ENCODE measurements around the gene ADAM23. TPM values are rescaled to one million over a fixed set of nuclear protein-coding genes. Genes with fewer than 3 reads are reported as not detected.
"Not testable (repeated sequence)": the region's sequence is repeated elsewhere in the genome, so short reads cannot be mapped to it uniquely, and the experiment has no call there.

ADAM23 gene
- total RNA-seq, result not detected

- ChIA-PET CTCF (no interaction called here), POLR2A (no interaction called here)
- DNase-seq (peak; percentile 40), ATAC-seq (peak; percentile 82)
- Mint-ChIP-seq H3K9me3 (ENCODE audit: insufficient read depth) (no peaks in the 10 kb centered on the region), H3K27ac (peak within 1 kb of the TSS; percentile 10), H3K4me1 (ENCODE audit: low read depth) (peaks cover 10% of the 10 kb centered on the region), H3K36me3 (ENCODE audit: low read depth) (no peaks in the 10 kb centered on the region), H3K4me3 (peak within 1 kb of the TSS; percentile 65), H3K27me3 (ENCODE audit: low read depth) (peaks cover 59% of the 10 kb centered on the region)
Observed at GRCh38 chr2:206442833-206443734, at the start of gene ADAM23. ADAM23 (plus strand) TSS chr2:206443532; CDS start chr2:206443867, 335 bp downstream.

- Mint-ChIP-seq H3K36me3 (ENCODE audit: low read depth) (no peaks in the 10 kb centered on the region), H3K9me3 (ENCODE audit: insufficient read depth) (no peaks in the 10 kb centered on the region), H3K27ac (no peak overlapping the region), H3K4me1 (ENCODE audit: low read depth) (no peaks in the 10 kb centered on the region), H3K4me3 (no peak overlapping the region), H3K27me3 (ENCODE audit: low read depth) (no peaks in the 10 kb centered on the region)
- ATAC-seq (no peak), DNase-seq (no peak)
- POLR2A ChIA-PET, result no interaction called here
- CTCF ChIA-PET, result no interaction called here
Observed at GRCh38 chr2:206396211-206396610, 47.1 kb upstream of the ADAM23 start.

GRCh38 chr2:206402956-206403569 is 40.3 kb upstream of the ADAM23 start:
- ATAC-seq; H3K27ac Mint-ChIP-seq; DNase-seq; H3K4me3 Mint-ChIP-seq; POLR2A ChIA-PET; CTCF ChIA-PET; H3K9me3 Mint-ChIP-seq (ENCODE audit: insufficient read depth); H3K4me1 Mint-ChIP-seq (ENCODE audit: low read depth); H3K27me3 Mint-ChIP-seq (ENCODE audit: low read depth); H3K36me3 Mint-ChIP-seq (ENCODE audit: low read depth): not testable (repeated sequence)

- H3K4me3 Mint-ChIP-seq, result no peak overlapping the region
- no peak for DNase-seq
- no peak for ATAC-seq
- POLR2A ChIA-PET, result no interaction called here
- CTCF ChIA-PET, result no interaction called here
- H3K36me3 Mint-ChIP-seq (ENCODE audit: low read depth), result no peaks in the 10 kb centered on the region
- no peak overlapping the region for H3K27ac Mint-ChIP-seq
- peaks cover 6% of the 10 kb centered on the region for H3K27me3 Mint-ChIP-seq (ENCODE audit: low read depth)
- H3K4me1 Mint-ChIP-seq (ENCODE audit: low read depth), result no peaks in the 10 kb centered on the region
- no peaks in the 10 kb centered on the region for H3K9me3 Mint-ChIP-seq (ENCODE audit: insufficient read depth)
Observed at GRCh38 chr2:206408323-206409320, 34.7 kb upstream of the ADAM23 start.

- CTCF ChIA-PET, result no interaction called here
- H3K36me3 Mint-ChIP-seq (ENCODE audit: low read depth), result no peaks in the 10 kb centered on the region
- no peak for DNase-seq
Observed at GRCh38 chr2:206410714-206411113, 32.6 kb upstream of the ADAM23 start.

GRCh38 chr2:206415618-206416243 is 27.6 kb upstream of the ADAM23 start:
- POLR2A ChIA-PET, result no interaction called here
- Mint-ChIP-seq H3K9me3 (ENCODE audit: insufficient read depth) (no peaks in the 10 kb centered on the region), H3K4me3 (no peak overlapping the region), H3K36me3 (ENCODE audit: low read depth) (no peaks in the 10 kb centered on the region), H3K27me3 (ENCODE audit: low read depth) (peaks cover 6% of the 10 kb centered on the region), H3K4me1 (ENCODE audit: low read depth) (no peaks in the 10 kb centered on the region), H3K27ac (no peak overlapping the region)
- CTCF ChIA-PET, result no interaction called here
- ATAC-seq (no peak), DNase-seq (no peak)

More at GRCh38 chr2:206410714-206411113, 32.6 kb upstream of the ADAM23 start:
- H3K4me3 Mint-ChIP-seq, result no peak overlapping the region
- POLR2A ChIA-PET, result no interaction called here
- no peaks in the 10 kb centered on the region for H3K9me3 Mint-ChIP-seq (ENCODE audit: insufficient read depth)
- peaks cover 6% of the 10 kb centered on the region for H3K27me3 Mint-ChIP-seq (ENCODE audit: low read depth)
- no peaks in the 10 kb centered on the region for H3K4me1 Mint-ChIP-seq (ENCODE audit: low read depth)
- no peak overlapping the region for H3K27ac Mint-ChIP-seq
- ATAC-seq, result no peak

- H3K27ac Mint-ChIP-seq, result no peak overlapping the region
- no peaks in the 10 kb centered on the region for H3K9me3 Mint-ChIP-seq (ENCODE audit: insufficient read depth)
- H3K4me3 Mint-ChIP-seq, result no peak overlapping the region
- H3K4me1 Mint-ChIP-seq (ENCODE audit: low read depth), result no peaks in the 10 kb centered on the region
- no peaks in the 10 kb centered on the region for H3K27me3 Mint-ChIP-seq (ENCODE audit: low read depth)
- CTCF ChIA-PET, result no interaction called here
- H3K36me3 Mint-ChIP-seq (ENCODE audit: low read depth), result no peaks in the 10 kb centered on the region
- DNase-seq (no peak), ATAC-seq (no peak)
- POLR2A ChIA-PET, result interaction anchor here (0.6 kb wide), 1 partner anchor 236 kb away, joined by 3 read pairs; no protein-coding TSS in a partner anchor
Observed at GRCh38 chr2:206418968-206419367, 24.4 kb upstream of the ADAM23 start.

GRCh38 chr2:206420721-206421120 is 22.6 kb upstream of the ADAM23 start:
- CTCF ChIA-PET, result no interaction called here
- POLR2A ChIA-PET, result no interaction called here
- no peaks in the 10 kb centered on the region for H3K9me3 Mint-ChIP-seq (ENCODE audit: insufficient read depth)
- no peaks in the 10 kb centered on the region for H3K36me3 Mint-ChIP-seq (ENCODE audit: low read depth)
- ATAC-seq (no peak), DNase-seq (no peak)
- no peak overlapping the region for H3K4me3 Mint-ChIP-seq
- H3K27me3 Mint-ChIP-seq (ENCODE audit: low read depth), result no peaks in the 10 kb centered on the region
- H3K4me1 Mint-ChIP-seq (ENCODE audit: low read depth), result no peaks in the 10 kb centered on the region
- no peak overlapping the region for H3K27ac Mint-ChIP-seq

GRCh38 chr2:206422493-206422892 is 20.8 kb upstream of the ADAM23 start:
- Mint-ChIP-seq H3K4me3 (no peak overlapping the region), H3K9me3 (ENCODE audit: insufficient read depth) (no peaks in the 10 kb centered on the region), H3K27ac (no peak overlapping the region), H3K27me3 (ENCODE audit: low read depth) (no peaks in the 10 kb centered on the region), H3K36me3 (ENCODE audit: low read depth) (no peaks in the 10 kb centered on the region), H3K4me1 (ENCODE audit: low read depth) (no peaks in the 10 kb centered on the region)
- no peak for ATAC-seq
- no peak for DNase-seq
- POLR2A ChIA-PET, result no interaction called here
- CTCF ChIA-PET, result no interaction called here

- DNase-seq (no peak), ATAC-seq (no peak)
- Mint-ChIP-seq H3K9me3 (ENCODE audit: insufficient read depth) (no peaks in the 10 kb centered on the region), H3K27me3 (ENCODE audit: low read depth) (no peaks in the 10 kb centered on the region), H3K4me1 (ENCODE audit: low read depth) (no peaks in the 10 kb centered on the region), H3K36me3 (ENCODE audit: low read depth) (no peaks in the 10 kb centered on the region), H3K4me3 (no peak overlapping the region), H3K27ac (no peak overlapping the region)
- CTCF ChIA-PET, result no interaction called here
- POLR2A ChIA-PET, result no interaction called here
Observed at GRCh38 chr2:206423147-206423546, 20.2 kb upstream of the ADAM23 start.

GRCh38 chr2:206424134-206424533 is 19.2 kb upstream of the ADAM23 start:
- ATAC-seq, result no peak
- H3K4me3 Mint-ChIP-seq, result no peak overlapping the region
- no peaks in the 10 kb centered on the region for H3K36me3 Mint-ChIP-seq (ENCODE audit: low read depth)
- H3K27me3 Mint-ChIP-seq (ENCODE audit: low read depth), result peaks cover 1% of the 10 kb centered on the region
- ChIA-PET CTCF (no interaction called here), POLR2A (no interaction called here)
- no peak for DNase-seq
- H3K9me3 Mint-ChIP-seq (ENCODE audit: insufficient read depth), result no peaks in the 10 kb centered on the region
- no peaks in the 10 kb centered on the region for H3K4me1 Mint-ChIP-seq (ENCODE audit: low read depth)
- H3K27ac Mint-ChIP-seq, result no peak overlapping the region

All from activated CD8-positive, alpha-beta T cell treated with anti-CD3 and anti-CD28 coated beads, Interleukin-2, amount 10 ng/mL, durations not matched to agents 7 days and 5 days (primary cell).